GM23338 (cell line): ENCODE results near the gene PAEP. TPM values are rescaled to one million over a fixed set of nuclear protein-coding genes. Genes with fewer than 3 reads are reported as not detected.
A peak's percentile ranks its signal among the peaks of the same experiment; 100 is the strongest.

ENCODE experiments used
- ATAC-seq: fragments of 200-7000 bp; cut with Tn5 transposase; 3 replicates; pipeline ENCODE4 v1.9.1; 2020
- DNase-seq: peaks from one replicate; pipeline ENCODE4 v3.0.0-alpha.2; 2015; ENCODE audit warnings: low spot score
- H2AFZ ChIP-seq: fragments of 200-600 bp; sonication (generic); 2 replicates; pipeline ENCODE4 v1.8.0; 2016; ENCODE audit warnings: antibody characterized with exemption, mild to moderate bottlenecking, moderate library complexity
- H3F3A ChIP-seq: fragments of 200-600 bp; sonication (generic); replicated peaks from 2 replicates; pipeline ENCODE4 v1.8.0; 2017; ENCODE audit warnings: antibody characterized with exemption, mixed run types, low read depth
- H3K27ac ChIP-seq: fragments of 200-600 bp; sonication (generic); 2 replicates; pipeline ENCODE4 v1.6.1; 2016; ENCODE audit warnings: low read depth
- H3K27me3 ChIP-seq: fragments of 200-600 bp; sonication (generic); 2 replicates; pipeline ENCODE4 v1.8.0; 2016; ENCODE audit warnings: mild to moderate bottlenecking, mixed run types, moderate library complexity; ENCODE audit not compliant: insufficient read depth
- H3K36me3 ChIP-seq: fragments of 200-600 bp; sonication (generic); 2 replicates; pipeline ENCODE4 v1.8.0; 2016; ENCODE audit warnings: mild to moderate bottlenecking; ENCODE audit not compliant: insufficient read depth
- H3K4me1 ChIP-seq: fragments of 200-600 bp; sonication (generic); 2 replicates; pipeline ENCODE4 v1.8.0; 2016; ENCODE audit warnings: mild to moderate bottlenecking, moderate library complexity; ENCODE audit not compliant: insufficient read depth
- H3K4me2 ChIP-seq: fragments of 200-600 bp; sonication (generic); 2 replicates; pipeline ENCODE4 v1.7.1; 2017; ENCODE audit warnings: mixed run types
- H3K4me3 ChIP-seq: fragments of 200-600 bp; sonication (generic); 2 replicates; pipeline ENCODE4 v1.6.1; 2016; ENCODE audit warnings: mixed run types
- H3K79me2 ChIP-seq: fragments of 200-600 bp; sonication (generic); replicated peaks from 2 replicates; pipeline ENCODE4 v1.8.0; 2017; ENCODE audit warnings: mild to moderate bottlenecking; ENCODE audit not compliant: insufficient read depth
- H3K9me2 ChIP-seq: fragments of 200-600 bp; sonication (generic); 2 replicates; pipeline ENCODE4 v1.8.0; 2017; ENCODE audit not compliant: insufficient read depth
- H4K20me1 ChIP-seq: fragments of 200-600 bp; sonication (generic); replicated peaks from 2 replicates; pipeline ENCODE4 v1.8.0; 2017; ENCODE audit warnings: mild to moderate bottlenecking; ENCODE audit not compliant: insufficient read depth
- H3K27ac Mint-ChIP-seq: 2 replicates; pipeline ENCODE4 v1.8.0; 2020; ENCODE audit warnings: inconsistent platforms, mild to moderate bottlenecking, moderate library complexity, mixed read lengths
- H3K27me3 Mint-ChIP-seq: 3 replicates; pipeline ENCODE4 v1.8.0; 2022; ENCODE audit warnings: low read depth, mild to moderate bottlenecking, moderate library complexity, mixed read lengths, inconsistent platforms; ENCODE audit not compliant: insufficient read depth, poor library complexity
- H3K36me3 Mint-ChIP-seq: 3 replicates; pipeline ENCODE4 v1.8.0; 2021; ENCODE audit warnings: low read depth, mild to moderate bottlenecking, inconsistent platforms, moderate library complexity, mixed read lengths
- H3K4me1 Mint-ChIP-seq: 3 replicates; pipeline ENCODE4 v1.8.0; 2020; ENCODE audit warnings: mild to moderate bottlenecking, inconsistent platforms, mixed read lengths
- H3K4me3 Mint-ChIP-seq: 3 replicates; pipeline ENCODE4 v1.8.0; 2021; ENCODE audit warnings: moderate library complexity, mild to moderate bottlenecking, inconsistent platforms, mixed read lengths
- H3K9me3 Mint-ChIP-seq: 3 replicates; pipeline ENCODE4 v1.8.0; 2020; ENCODE audit warnings: moderate library complexity, mild to moderate bottlenecking, inconsistent platforms, mixed read lengths
- CREB1 ChIP-seq: fragments of 250-450 bp; sonication (Bioruptor Pico); IDR thresholded peaks from 2 replicates; pipeline ENCODE4 v1.5.0; 2020; ENCODE audit warnings: low read depth, mild to moderate bottlenecking, moderate library complexity
- EZH2 ChIP-seq: fragments of 200-600 bp; sonication (generic); IDR thresholded peaks from one replicate; pipeline ENCODE4 v1.8.0; 2017; ENCODE audit warnings: antibody characterized with exemption, mild to moderate bottlenecking, low read depth; ENCODE audit not compliant: unreplicated experiment
- EZH2phosphoT487 ChIP-seq: fragments of 200-600 bp; sonication (generic); IDR thresholded peaks from one replicate; pipeline ENCODE4 v1.8.1; 2018; ENCODE audit warnings: antibody characterized with exemption; ENCODE audit not compliant: unreplicated experiment
- JUNB ChIP-seq: IDR thresholded peaks from one replicate; pipeline ENCODE4 v1.6.1; 2016; ENCODE audit warnings: antibody characterized with exemption; ENCODE audit not compliant: unreplicated experiment
- NANOG ChIP-seq: IDR thresholded peaks from 2 replicates; pipeline ENCODE4 v1.6.1; 2016; ENCODE audit warnings: antibody characterized with exemption, borderline replicate concordance
- POLR2AphosphoS5 ChIP-seq: IDR thresholded peaks from 2 replicates; pipeline ENCODE4 v1.6.1; 2016; ENCODE audit warnings: antibody characterized with exemption, low read depth
- STAT1 ChIP-seq: IDR thresholded peaks from one replicate; pipeline ENCODE4 v1.6.1; 2016; ENCODE audit warnings: antibody characterized with exemption; ENCODE audit not compliant: unreplicated experiment
- ZNF114 ChIP-seq: fragments of 250-450 bp; sonication (Bioruptor Pico); IDR thresholded peaks from 2 replicates; pipeline ENCODE4 v1.5.0; 2020; ENCODE audit warnings: mild to moderate bottlenecking, moderate library complexity
- ZNF331 ChIP-seq: fragments of 250-450 bp; sonication (Bioruptor Pico); IDR thresholded peaks from 2 replicates; pipeline ENCODE4 v1.5.0; 2020; ENCODE audit warnings: low read depth, mild to moderate bottlenecking, moderate library complexity
- polyA plus RNA-seq: library from polyadenylated mRNA; unstranded; fragments of >200 nt; fragmentation: Nextera tagmentation; extraction: Ambion mirVana; gene quantifications from 2 replicates; pipeline ENCODE4 v1.2.1, GENCODE V29; 2016
- total RNA-seq: library from RNA; depleted of rRNA; stranded (reverse); fragments of >200 nt; shearing (Covaris generic); gene quantifications from 2 replicates; pipeline ENCODE4 v1.2.3, GENCODE V29; 2014
- TF ChIP-seq, protein P1 (sequence below): fragments of 250-450 bp; sonication (Bioruptor Pico); IDR thresholded peaks from 2 replicates; pipeline ENCODE4 v1.5.0; 2020; ENCODE audit warnings: mild to moderate bottlenecking, moderate library complexity
- TF ChIP-seq, protein P2 (sequence below): IDR thresholded peaks from 2 replicates; pipeline ENCODE4 v1.6.1; 2016; ENCODE audit warnings: antibody characterized with exemption
- TF ChIP-seq, protein P3 (sequence below): IDR thresholded peaks from one replicate; pipeline ENCODE4 v1.6.1; 2018; ENCODE audit warnings: antibody characterized with exemption; ENCODE audit not compliant: unreplicated experiment
- TF ChIP-seq, protein P4 (sequence below), 2 experiments: fragments of 200-600 bp in 1 of 2; sonication (generic) in 1 of 2; conservative IDR thresholded peaks; 2 replicates each; pipeline versions ENCODE4 v1.5.1 to v1.6.1; 2016 to 2017; ENCODE audit warnings: antibody characterized with exemption in 2 of 2, low read depth in 2 of 2, mild to moderate bottlenecking in 2 of 2, moderate library complexity in 1 of 2

Gene PAEP
- total and polyA plus RNA-seq, 2 experiments from 2014 or later: not detected

DNA sequence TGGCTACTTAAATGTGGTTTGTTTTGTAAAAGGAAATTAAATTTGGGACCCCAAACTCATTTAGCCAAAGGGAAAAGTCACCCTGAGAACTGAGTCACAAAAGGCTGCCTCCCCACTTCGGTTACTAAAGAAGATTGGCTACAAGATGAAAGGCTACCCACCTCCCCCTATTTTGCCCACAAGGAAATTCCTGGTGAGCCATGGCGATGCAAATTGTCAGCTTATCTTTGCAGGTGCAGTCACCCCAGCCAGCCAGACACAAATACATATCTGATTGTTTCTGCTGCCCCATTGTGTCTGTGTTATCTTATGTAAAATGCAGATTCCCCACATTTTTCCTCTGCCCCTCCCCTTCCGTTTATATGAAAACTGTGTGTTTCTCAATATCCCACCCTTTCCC lies 8.9 kb downstream of the PAEP start:
- Mint-ChIP-seq H3K27me3 (peaks cover 6% of the 10 kb centered on the region), H3K4me1 (peaks cover 10% of the 10 kb centered on the region), H3K36me3 (peaks cover 7% of the 10 kb centered on the region; the same call in 2 of the 3 replicates), H3K27ac (0 out of 2 replicates have a peak overlapping the region, but pooled peaks have one; percentile 21), H3K9me3 (peaks cover 15% of the 10 kb centered on the region), H3K4me3 (no peak overlapping the region)
- Histone ChIP-seq H2AFZ (no peak overlapping the region), H3K9me2 (no peaks in the 10 kb centered on the region), H3K79me2 (no peaks in the 10 kb centered on the region), H3K27me3 (no peaks in the 10 kb centered on the region), H3K36me3 (no peaks in the 10 kb centered on the region), H3K4me3 (no peak overlapping the region), H3K27ac (no peak overlapping the region), H3K4me2 (no peak overlapping the region), H4K20me1 (no peaks in the 10 kb centered on the region), H3K4me1 (no peaks in the 10 kb centered on the region), H3F3A (no peaks in the 10 kb centered on the region)
- ATAC-seq: no peak
- no peak for TF ChIP-seq STAT1
- TF ChIP-seq ZNF331 (CRISPR knock-in tag): no peak
- no peak for TF ChIP-seq EZH2
- no peak for TF ChIP-seq EZH2phosphoT487
- TF ChIP-seq POLR2AphosphoS5: no peak
- TF ChIP-seq, protein P1, sequence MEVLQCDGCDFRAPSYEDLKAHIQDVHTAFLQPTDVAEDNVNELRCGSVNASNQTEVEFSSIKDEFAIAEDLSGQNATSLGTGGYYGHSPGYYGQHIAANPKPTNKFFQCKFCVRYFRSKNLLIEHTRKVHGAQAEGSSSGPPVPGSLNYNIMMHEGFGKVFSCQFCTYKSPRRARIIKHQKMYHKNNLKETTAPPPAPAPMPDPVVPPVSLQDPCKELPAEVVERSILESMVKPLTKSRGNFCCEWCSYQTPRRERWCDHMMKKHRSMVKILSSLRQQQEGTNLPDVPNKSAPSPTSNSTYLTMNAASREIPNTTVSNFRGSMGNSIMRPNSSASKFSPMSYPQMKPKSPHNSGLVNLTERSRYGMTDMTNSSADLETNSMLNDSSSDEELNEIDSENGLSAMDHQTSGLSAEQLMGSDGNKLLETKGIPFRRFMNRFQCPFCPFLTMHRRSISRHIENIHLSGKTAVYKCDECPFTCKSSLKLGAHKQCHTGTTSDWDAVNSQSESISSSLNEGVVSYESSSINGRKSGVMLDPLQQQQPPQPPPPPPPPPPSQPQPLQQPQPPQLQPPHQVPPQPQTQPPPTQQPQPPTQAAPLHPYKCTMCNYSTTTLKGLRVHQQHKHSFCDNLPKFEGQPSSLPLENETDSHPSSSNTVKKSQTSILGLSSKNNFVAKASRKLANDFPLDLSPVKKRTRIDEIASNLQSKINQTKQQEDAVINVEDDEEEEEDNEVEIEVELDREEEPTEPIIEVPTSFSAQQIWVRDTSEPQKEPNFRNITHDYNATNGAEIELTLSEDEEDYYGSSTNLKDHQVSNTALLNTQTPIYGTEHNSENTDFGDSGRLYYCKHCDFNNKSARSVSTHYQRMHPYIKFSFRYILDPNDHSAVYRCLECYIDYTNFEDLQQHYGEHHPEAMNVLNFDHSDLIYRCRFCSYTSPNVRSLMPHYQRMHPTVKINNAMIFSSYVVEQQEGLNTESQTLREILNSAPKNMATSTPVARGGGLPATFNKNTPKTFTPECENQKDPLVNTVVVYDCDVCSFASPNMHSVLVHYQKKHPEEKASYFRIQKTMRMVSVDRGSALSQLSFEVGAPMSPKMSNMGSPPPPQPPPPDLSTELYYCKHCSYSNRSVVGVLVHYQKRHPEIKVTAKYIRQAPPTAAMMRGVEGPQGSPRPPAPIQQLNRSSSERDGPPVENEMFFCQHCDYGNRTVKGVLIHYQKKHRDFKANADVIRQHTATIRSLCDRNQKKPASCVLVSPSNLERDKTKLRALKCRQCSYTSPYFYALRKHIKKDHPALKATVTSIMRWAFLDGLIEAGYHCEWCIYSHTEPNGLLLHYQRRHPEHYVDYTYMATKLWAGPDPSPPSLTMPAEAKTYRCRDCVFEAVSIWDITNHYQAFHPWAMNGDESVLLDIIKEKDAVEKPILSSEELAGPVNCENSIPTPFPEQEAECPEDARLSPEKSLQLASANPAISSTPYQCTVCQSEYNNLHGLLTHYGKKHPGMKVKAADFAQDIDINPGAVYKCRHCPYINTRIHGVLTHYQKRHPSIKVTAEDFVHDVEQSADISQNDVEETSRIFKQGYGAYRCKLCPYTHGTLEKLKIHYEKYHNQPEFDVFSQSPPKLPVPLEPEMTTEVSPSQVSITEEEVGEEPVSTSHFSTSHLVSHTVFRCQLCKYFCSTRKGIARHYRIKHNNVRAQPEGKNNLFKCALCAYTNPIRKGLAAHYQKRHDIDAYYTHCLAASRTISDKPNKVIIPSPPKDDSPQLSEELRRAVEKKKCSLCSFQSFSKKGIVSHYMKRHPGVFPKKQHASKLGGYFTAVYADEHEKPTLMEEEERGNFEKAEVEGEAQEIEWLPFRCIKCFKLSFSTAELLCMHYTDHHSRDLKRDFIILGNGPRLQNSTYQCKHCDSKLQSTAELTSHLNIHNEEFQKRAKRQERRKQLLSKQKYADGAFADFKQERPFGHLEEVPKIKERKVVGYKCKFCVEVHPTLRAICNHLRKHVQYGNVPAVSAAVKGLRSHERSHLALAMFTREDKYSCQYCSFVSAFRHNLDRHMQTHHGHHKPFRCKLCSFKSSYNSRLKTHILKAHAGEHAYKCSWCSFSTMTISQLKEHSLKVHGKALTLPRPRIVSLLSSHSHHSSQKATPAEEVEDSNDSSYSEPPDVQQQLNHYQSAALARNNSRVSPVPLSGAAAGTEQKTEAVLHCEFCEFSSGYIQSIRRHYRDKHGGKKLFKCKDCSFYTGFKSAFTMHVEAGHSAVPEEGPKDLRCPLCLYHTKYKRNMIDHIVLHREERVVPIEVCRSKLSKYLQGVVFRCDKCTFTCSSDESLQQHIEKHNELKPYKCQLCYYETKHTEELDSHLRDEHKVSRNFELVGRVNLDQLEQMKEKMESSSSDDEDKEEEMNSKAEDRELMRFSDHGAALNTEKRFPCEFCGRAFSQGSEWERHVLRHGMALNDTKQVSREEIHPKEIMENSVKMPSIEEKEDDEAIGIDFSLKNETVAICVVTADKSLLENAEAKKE (CRISPR knock-in tag): no peak
- TF ChIP-seq NANOG: no peak
- TF ChIP-seq, protein P2, sequence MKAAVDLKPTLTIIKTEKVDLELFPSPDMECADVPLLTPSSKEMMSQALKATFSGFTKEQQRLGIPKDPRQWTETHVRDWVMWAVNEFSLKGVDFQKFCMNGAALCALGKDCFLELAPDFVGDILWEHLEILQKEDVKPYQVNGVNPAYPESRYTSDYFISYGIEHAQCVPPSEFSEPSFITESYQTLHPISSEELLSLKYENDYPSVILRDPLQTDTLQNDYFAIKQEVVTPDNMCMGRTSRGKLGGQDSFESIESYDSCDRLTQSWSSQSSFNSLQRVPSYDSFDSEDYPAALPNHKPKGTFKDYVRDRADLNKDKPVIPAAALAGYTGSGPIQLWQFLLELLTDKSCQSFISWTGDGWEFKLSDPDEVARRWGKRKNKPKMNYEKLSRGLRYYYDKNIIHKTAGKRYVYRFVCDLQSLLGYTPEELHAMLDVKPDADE: no peak
- TF ChIP-seq, protein P3, sequence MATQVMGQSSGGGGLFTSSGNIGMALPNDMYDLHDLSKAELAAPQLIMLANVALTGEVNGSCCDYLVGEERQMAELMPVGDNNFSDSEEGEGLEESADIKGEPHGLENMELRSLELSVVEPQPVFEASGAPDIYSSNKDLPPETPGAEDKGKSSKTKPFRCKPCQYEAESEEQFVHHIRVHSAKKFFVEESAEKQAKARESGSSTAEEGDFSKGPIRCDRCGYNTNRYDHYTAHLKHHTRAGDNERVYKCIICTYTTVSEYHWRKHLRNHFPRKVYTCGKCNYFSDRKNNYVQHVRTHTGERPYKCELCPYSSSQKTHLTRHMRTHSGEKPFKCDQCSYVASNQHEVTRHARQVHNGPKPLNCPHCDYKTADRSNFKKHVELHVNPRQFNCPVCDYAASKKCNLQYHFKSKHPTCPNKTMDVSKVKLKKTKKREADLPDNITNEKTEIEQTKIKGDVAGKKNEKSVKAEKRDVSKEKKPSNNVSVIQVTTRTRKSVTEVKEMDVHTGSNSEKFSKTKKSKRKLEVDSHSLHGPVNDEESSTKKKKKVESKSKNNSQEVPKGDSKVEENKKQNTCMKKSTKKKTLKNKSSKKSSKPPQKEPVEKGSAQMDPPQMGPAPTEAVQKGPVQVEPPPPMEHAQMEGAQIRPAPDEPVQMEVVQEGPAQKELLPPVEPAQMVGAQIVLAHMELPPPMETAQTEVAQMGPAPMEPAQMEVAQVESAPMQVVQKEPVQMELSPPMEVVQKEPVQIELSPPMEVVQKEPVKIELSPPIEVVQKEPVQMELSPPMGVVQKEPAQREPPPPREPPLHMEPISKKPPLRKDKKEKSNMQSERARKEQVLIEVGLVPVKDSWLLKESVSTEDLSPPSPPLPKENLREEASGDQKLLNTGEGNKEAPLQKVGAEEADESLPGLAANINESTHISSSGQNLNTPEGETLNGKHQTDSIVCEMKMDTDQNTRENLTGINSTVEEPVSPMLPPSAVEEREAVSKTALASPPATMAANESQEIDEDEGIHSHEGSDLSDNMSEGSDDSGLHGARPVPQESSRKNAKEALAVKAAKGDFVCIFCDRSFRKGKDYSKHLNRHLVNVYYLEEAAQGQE: no peak
- no peak for TF ChIP-seq CREB1 (CRISPR knock-in tag)
- TF ChIP-seq ZNF114 (CRISPR knock-in tag): no peak
- no peak for TF ChIP-seq JUNB
- TF ChIP-seq, protein P4, sequence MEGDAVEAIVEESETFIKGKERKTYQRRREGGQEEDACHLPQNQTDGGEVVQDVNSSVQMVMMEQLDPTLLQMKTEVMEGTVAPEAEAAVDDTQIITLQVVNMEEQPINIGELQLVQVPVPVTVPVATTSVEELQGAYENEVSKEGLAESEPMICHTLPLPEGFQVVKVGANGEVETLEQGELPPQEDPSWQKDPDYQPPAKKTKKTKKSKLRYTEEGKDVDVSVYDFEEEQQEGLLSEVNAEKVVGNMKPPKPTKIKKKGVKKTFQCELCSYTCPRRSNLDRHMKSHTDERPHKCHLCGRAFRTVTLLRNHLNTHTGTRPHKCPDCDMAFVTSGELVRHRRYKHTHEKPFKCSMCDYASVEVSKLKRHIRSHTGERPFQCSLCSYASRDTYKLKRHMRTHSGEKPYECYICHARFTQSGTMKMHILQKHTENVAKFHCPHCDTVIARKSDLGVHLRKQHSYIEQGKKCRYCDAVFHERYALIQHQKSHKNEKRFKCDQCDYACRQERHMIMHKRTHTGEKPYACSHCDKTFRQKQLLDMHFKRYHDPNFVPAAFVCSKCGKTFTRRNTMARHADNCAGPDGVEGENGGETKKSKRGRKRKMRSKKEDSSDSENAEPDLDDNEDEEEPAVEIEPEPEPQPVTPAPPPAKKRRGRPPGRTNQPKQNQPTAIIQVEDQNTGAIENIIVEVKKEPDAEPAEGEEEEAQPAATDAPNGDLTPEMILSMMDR (conservative IDR thresholded peaks at IDR 0.05; ENCODE audit: low read depth in 2 of 2): no peak
- DNase-seq: no peak
